Activated CD4-positive, alpha-beta T cell treated with anti-CD3 and anti-CD28 coated beads for 24 hours (primary cell): ENCODE data around the gene WNT1.

Experiments used
- DNase-seq, 2 donors: peaks; one replicate each; pipeline ENCODE4 v3.0.0-alpha.2; 2020; ENCODE audit warnings: low read depth in 2 of 2

Gene WNT1

DNA sequence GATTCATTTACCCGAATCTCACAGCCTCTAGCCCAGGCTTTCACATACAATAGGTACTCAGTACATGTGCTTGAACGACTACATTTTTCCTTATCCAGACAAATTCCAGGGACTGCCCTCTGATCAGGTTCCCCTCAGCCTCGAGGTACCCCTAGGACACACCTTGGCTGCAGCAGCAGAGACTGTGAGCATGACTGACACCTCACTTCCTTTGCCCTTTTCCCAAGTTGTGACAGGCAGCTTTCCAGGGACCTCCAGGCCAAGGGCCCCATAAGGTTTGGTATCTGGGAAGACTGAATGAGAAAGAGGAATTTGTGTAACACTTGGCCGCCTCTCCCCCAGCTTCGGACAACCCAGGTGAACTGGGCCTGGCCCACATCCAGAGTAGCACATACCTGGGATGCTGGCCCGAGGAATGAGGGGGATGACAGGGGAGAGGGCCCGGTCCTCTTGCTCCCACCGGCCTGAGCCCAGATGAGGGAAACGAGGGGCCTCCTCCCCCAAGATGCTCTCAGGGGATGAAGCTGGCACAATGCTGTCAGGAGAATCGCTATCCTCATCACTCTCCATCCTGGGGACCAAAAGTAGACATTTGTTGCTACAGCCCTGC lies 50.6 kb downstream of the WNT1 start:
- no peak for DNase-seq

DNA sequence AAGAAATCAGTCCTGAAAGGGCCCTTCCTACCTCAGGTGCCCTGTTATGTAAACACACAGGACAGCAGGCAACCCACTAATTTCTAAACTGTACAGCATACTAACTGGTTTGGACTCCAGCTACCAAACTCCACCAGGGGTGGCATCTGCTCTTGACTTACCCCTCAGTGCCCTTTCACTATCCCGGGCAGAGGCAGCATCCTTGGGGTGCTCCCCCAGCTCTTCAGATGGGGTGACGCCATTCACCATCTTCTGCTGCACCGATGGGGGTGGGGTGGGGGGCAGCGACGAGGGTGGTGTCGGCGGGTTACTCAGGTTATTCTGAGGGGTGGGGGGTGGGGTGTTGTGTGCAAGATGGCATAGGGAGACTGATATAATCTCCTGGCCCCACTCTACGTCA lies 52.0 kb downstream of the WNT1 start:
- no peak for DNase-seq

DNA sequence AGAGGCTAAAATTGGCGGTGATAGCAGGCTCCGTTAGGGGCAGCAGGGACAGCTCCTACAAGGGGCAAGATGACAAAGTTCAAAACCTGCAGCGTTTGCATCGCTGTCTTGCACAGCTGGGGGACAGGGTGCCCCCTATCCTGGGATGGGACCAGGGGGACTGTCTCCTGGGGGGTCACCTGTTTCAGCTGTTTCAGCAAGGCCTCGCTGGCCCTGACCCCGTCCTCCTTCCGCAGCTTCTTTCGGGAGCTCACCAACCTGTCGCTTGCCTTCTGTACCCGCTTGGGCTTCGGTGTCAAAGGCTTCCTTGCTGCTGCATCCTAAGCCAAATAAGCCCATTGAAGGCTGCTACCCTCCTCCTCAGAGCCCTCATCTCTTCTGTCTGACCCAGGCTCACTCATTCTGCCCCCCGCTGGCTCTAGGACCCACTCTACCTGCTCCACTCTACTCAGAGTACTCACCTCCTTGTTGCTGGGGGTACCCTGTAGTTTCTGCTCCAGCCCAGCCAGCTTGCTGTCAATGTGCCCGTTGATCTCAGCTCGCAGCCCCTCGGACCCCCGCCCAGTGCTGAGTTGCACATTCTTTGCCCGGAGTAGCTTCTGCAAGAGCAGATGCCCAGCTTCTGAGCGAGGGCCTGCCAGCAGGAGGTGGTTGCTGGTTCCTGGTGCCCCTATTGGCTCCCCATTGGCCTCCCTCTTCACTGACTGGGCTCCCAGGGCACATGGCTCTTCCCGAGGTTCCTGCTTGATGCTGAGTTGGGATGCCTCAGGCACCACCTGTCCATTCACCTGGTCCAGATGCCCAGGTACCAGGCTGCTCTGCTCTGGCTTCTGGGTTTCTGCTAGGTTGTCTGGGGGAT lies 52.8 kb downstream of the WNT1 start:
- no peak for DNase-seq

DNA sequence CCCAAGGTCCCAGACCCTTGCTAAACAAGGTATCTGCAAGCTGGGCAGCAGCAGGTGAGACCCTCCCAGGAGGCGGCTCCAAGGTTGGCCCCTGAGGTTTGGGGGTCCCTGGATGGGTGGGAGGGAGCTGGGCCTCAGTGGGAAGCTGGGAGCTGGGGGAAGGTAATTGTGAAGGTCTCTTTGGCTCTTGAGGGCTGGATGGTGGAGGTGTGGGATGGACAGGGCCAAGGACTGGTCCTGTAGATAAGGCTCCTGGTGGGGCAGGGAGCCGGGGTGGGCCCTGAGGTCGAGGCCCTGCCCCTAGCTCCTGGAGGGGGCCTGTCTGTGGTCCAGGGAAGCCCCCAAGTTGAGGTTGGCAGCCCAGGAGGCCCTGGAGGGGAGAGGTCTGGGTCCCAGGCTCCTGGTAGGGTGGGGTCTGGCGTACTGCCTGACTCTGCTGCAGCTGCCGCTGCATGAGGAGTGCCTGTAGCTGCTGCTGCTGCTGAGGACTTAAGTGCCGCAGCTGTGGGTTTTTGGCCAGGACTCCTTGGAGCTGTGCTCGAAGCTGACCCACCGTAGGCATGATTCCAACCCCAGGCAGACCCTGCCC lies 53.5 kb downstream of the WNT1 start:
- DNase-seq: no peak
